ENCODE results near the gene OR1L6.

- TF ChIP-seq CTCF (conservative IDR thresholded peaks at IDR 0.05; ENCODE audit: low read depth, low read length) = no peak
- TF ChIP-seq EZH2 (IDR thresholded peaks at IDR 0.05; ENCODE audit: borderline replicate concordance, low read depth, low read length, poor library complexity, severe bottlenecking) = no peak
Observed at GRCh38 chr9:122779181-122779580, 37.1 kb downstream of the OR1L6 start.
